OCI-LY1 (cell line): ENCODE measurements around the gene C1QTNF6.
A peak's percentile ranks its signal among the peaks of the same experiment; 100 is the strongest.

Source experiments
- H2AFZ ChIP-seq: fragments of 200-600 bp; sonication (generic), shearing (Covaris generic); 2 replicates; pipeline ENCODE4 v1.6.0; 2014; ENCODE audit warnings: antibody characterized with exemption, mild to moderate bottlenecking, low read length
- H3F3A ChIP-seq: fragments of 200-600 bp; sonication (generic), shearing (Covaris generic); 2 replicates; pipeline ENCODE4 v1.6.0; 2014; ENCODE audit warnings: mild to moderate bottlenecking, antibody characterized with exemption, low read length, moderate library complexity; ENCODE audit not compliant: insufficient read depth
- H3K27ac ChIP-seq: fragments of 200-600 bp; sonication (generic); 2 replicates; pipeline ENCODE4 v1.5.1; 2014; ENCODE audit warnings: low read length, mixed run types, mild to moderate bottlenecking, low read depth; ENCODE audit not compliant: poor library complexity, severe bottlenecking
- H3K27me3 ChIP-seq: fragments of 200-600 bp; sonication (generic); 2 replicates; pipeline ENCODE4 v1.6.0; 2014; ENCODE audit warnings: antibody characterized with exemption, mild to moderate bottlenecking, low read length, moderate library complexity; ENCODE audit not compliant: insufficient read depth
- H3K36me3 ChIP-seq: fragments of 200-600 bp; sonication (generic); 2 replicates; pipeline ENCODE4 v1.6.1; 2014; ENCODE audit warnings: mild to moderate bottlenecking, antibody characterized with exemption, low read length, moderate library complexity, mixed read lengths; ENCODE audit not compliant: insufficient read depth
- H3K4me1 ChIP-seq: fragments of 200-600 bp; sonication (generic); 2 replicates; pipeline ENCODE4 v1.5.1; 2014; ENCODE audit warnings: mild to moderate bottlenecking, low read length, moderate library complexity; ENCODE audit not compliant: insufficient read depth, severe bottlenecking
- H3K4me2 ChIP-seq: fragments of 200-600 bp; sonication (generic), shearing (Covaris generic); 2 replicates; pipeline ENCODE4 v1.6.1; 2014; ENCODE audit warnings: low read length
- H3K4me3 ChIP-seq: fragments of 200-600 bp; sonication (generic); 2 replicates; pipeline ENCODE4 v1.5.1; 2014; ENCODE audit warnings: low read length, low read depth, mild to moderate bottlenecking, mixed read lengths; ENCODE audit not compliant: poor library complexity, severe bottlenecking
- H3K79me2 ChIP-seq: fragments of 200-600 bp; shearing (Covaris generic); 2 replicates; pipeline ENCODE4 v1.6.1; 2016; ENCODE audit warnings: mixed run types, low read length, mixed read lengths; ENCODE audit not compliant: insufficient read depth
- H3K9ac ChIP-seq: fragments of 200-600 bp; sonication (generic), shearing (Covaris generic); 2 replicates; pipeline ENCODE4 v1.6.1; 2014; ENCODE audit warnings: mild to moderate bottlenecking, low read length, mixed read lengths
- H3K9me2 ChIP-seq: fragments of 200-600 bp; sonication (generic), shearing (Covaris generic); 2 replicates; pipeline ENCODE4 v1.6.1; 2014; ENCODE audit warnings: low read depth, mild to moderate bottlenecking, low read length, mixed read lengths
- H3K9me3 ChIP-seq: fragments of 200-600 bp; shearing (Covaris generic); 2 replicates; pipeline ENCODE4 v1.6.1; 2014; ENCODE audit warnings: low read length, mixed read lengths
- H4K20me1 ChIP-seq: fragments of 200-600 bp; sonication (generic), shearing (Covaris generic); 2 replicates; pipeline ENCODE4 v1.6.0; 2016; ENCODE audit warnings: mild to moderate bottlenecking, low read length; ENCODE audit not compliant: insufficient read depth
- CTCF ChIP-seq: fragments of 200-600 bp; sonication (generic), shearing (Covaris generic); IDR thresholded peaks from 2 replicates; pipeline ENCODE4 v1.5.1; 2017; ENCODE audit warnings: mild to moderate bottlenecking, antibody characterized with exemption, low read length, moderate library complexity, mixed read lengths
- EZH2 ChIP-seq: fragments of 200-600 bp; sonication (generic), shearing (Covaris generic); IDR thresholded peaks from 2 replicates; pipeline ENCODE4 v1.8.0; 2017; ENCODE audit warnings: borderline replicate concordance, mixed run types, mild to moderate bottlenecking, antibody characterized with exemption, low read length, moderate library complexity, mixed read lengths

C1QTNF6 gene

DNA sequence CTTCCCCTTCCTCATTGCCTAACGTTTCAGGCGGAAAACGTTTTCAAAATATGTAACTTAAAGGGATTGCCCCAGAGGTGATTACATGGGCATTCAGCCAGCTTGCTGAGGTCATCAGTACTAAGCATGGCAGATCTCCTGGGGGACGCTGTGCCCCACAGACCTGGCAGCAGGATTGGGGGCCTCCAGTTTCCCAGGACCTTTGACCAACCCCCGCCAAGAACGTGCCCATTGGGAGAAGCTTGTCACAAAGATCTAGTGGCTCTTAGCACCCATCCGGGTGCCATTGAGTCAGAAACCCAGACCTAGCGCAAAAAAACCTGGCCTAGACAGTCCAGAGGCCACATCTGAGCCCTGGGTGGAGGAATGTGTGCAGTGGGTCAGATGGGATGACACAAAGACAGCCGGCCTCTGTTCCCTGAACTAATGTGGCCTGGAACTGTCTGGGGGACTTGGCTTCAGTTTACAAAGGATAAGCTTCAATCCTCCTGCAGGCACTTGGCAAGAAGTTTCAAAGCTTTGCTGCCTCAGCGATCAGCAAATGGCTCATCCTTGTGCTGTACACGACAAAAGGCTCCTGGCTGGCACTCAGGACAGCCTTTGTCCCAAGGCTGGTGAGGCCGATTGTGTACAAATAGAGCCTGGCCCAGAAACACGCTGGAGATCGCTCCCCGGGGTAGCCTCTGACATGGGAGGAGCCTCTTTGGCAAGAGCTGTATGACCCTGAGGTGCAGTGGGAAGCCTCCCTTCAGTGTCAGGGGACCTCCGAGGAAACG, 9.5 kb downstream of the C1QTNF6 start:
- Histone ChIP-seq H3K9ac (no peak overlapping the region), H3K36me3 (no peaks in the 10 kb centered on the region), H3K9me2 (no peaks in the 10 kb centered on the region), H4K20me1 (no peaks in the 10 kb centered on the region), H3K4me3 (no peak overlapping the region), H3K4me1 (peaks cover 6% of the 10 kb centered on the region), H3K79me2 (no peaks in the 10 kb centered on the region), H3K27me3 (peaks cover 25% of the 10 kb centered on the region), H2AFZ (no peak overlapping the region), H3K4me2 (no peak overlapping the region), H3K27ac (no peak overlapping the region), H3K9me3 (no peaks in the 10 kb centered on the region), H3F3A (no peaks in the 10 kb centered on the region)
- TF ChIP-seq CTCF (no peak), EZH2 (no peak)

DNA sequence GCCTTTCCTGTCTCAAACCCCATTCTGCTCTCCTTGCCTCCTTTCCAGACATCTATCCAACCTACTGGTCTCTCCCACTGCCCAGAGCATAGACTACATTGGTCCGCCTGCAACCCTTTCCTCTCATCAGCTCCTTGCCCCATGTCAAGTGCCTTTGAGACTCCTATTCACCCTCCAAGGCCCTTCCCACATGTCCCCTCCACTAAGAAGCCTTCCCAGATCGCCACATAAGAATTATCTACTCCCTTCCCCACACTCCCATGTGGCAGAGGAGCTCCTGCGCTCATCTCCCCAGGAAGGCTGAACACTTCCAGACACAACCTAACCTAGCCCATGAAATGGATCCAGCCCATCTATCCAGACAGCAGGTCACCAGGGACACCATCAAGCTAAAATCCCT, 10.3 kb downstream of the C1QTNF6 start:
- no peaks in the 10 kb centered on the region for H3K9me3 ChIP-seq
- no peaks in the 10 kb centered on the region for H4K20me1 ChIP-seq
- no peaks in the 10 kb centered on the region for H3K79me2 ChIP-seq
- H3K9ac ChIP-seq, result no peak overlapping the region
- no peak overlapping the region for H3K4me3 ChIP-seq
- peaks cover 25% of the 10 kb centered on the region for H3K27me3 ChIP-seq
- H3K27ac ChIP-seq, result no peak overlapping the region
- no peak overlapping the region for H2AFZ ChIP-seq
- no peak overlapping the region for H3K4me2 ChIP-seq
- H3K36me3 ChIP-seq, result no peaks in the 10 kb centered on the region
- H3K9me2 ChIP-seq, result no peaks in the 10 kb centered on the region
- TF ChIP-seq EZH2, result no peak
- no peak for TF ChIP-seq CTCF
- no peaks in the 10 kb centered on the region for H3F3A ChIP-seq
- peaks cover 6% of the 10 kb centered on the region for H3K4me1 ChIP-seq

DNA sequence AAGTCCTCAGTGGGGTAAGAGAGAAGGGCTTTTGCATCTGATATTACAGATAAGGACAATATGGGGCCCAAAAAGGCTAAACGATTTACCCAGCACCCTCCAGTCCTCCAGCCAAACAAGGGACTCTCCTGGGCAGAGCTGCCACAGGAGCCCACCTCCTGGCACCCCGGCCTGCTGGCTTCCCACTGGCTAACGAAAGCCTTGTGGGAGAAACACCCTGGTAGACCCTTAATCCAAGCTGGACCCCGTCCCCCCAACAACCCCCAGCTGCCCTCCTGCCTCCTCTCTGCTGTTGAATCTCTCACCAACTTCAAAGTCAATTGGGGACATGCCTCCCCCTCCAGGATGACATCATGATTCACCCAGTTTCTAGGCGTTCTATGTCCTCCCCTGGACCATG, 10.8 kb downstream of the C1QTNF6 start:
- H3K4me1 ChIP-seq, result peaks cover 6% of the 10 kb centered on the region
- H3K36me3 ChIP-seq, result no peaks in the 10 kb centered on the region
- H3K27ac ChIP-seq, result no peak overlapping the region
- H3K9ac ChIP-seq, result no peak overlapping the region
- no peak overlapping the region for H3K4me3 ChIP-seq
- H3F3A ChIP-seq, result no peaks in the 10 kb centered on the region
- no peaks in the 10 kb centered on the region for H3K9me2 ChIP-seq
- H3K27me3 ChIP-seq, result peaks cover 27% of the 10 kb centered on the region
- no peaks in the 10 kb centered on the region for H3K9me3 ChIP-seq
- H3K4me2 ChIP-seq, result no peak overlapping the region
- no peak overlapping the region for H2AFZ ChIP-seq
- no peak for TF ChIP-seq EZH2
- no peaks in the 10 kb centered on the region for H3K79me2 ChIP-seq
- H4K20me1 ChIP-seq, result no peaks in the 10 kb centered on the region

GRCh38 chr22:37176464-37177061, 11.5 kb downstream of the C1QTNF6 start:
- Histone ChIP-seq H3K36me3 (no peaks in the 10 kb centered on the region), H2AFZ (no peak overlapping the region), H3K9ac (no peak overlapping the region), H4K20me1 (no peaks in the 10 kb centered on the region), H3K27ac (no peak overlapping the region), H3K9me2 (no peaks in the 10 kb centered on the region), H3K27me3 (peaks cover 32% of the 10 kb centered on the region), H3K79me2 (no peaks in the 10 kb centered on the region), H3K9me3 (no peaks in the 10 kb centered on the region), H3F3A (no peaks in the 10 kb centered on the region), H3K4me2 (peak overlapping the region; percentile 24; the same call in 1 of the 2 replicates), H3K4me3 (no peak overlapping the region), H3K4me1 (peaks cover 6% of the 10 kb centered on the region)
- TF ChIP-seq EZH2, result no peak
- no peak for TF ChIP-seq CTCF
